Measurements from ENCODE around the gene MEGF11.
A peak's percentile ranks its signal among the peaks of the same experiment; 100 is the strongest.
"Not testable (repeated sequence)": the region's sequence is repeated elsewhere in the genome, so short reads cannot be mapped to it uniquely, and the experiment has no call there.

MEGF11 gene

DNA sequence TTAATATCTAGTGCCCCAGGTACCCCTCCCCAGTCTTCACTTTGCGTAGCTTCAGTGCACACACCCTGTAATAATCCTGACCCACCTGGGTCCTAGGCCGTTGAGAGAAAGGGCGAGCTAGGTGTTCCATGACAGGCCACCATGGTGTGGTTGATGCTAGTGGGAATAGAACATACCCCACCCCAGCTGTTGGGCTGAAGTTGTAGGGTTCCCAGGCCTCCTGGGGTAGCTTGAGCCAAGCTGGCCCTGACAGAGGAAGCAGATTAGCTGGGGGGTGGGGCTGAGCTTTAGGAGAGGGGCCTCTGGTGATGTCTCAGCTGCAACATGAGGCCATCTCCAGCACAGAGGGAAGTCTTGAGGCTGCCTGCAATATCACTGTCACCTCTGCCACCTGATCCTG is 343.7 kb downstream of the MEGF11 start:
- DNase-seq = no peak

DNA sequence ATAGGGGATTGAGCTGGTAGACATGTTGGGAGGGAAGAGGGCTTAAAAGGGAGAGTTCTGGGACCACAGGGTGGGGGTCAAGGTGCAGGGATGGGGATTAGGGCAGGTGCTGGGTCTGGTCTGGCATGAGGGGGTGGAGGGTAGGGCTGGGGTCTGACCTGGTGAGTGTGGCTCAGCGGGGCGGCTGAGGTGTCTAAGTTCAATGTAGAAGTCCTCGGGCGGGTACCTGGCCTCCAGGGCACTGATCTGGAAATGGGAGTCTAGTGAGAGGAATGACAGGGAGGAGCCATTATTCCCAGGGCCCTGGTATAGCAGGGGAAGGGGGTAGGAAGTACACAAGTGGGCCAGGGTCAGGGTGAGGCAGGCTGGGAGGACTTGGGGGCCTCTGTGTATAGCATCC is 344.7 kb downstream of the MEGF11 start:
- DNase-seq = no peak

DNA sequence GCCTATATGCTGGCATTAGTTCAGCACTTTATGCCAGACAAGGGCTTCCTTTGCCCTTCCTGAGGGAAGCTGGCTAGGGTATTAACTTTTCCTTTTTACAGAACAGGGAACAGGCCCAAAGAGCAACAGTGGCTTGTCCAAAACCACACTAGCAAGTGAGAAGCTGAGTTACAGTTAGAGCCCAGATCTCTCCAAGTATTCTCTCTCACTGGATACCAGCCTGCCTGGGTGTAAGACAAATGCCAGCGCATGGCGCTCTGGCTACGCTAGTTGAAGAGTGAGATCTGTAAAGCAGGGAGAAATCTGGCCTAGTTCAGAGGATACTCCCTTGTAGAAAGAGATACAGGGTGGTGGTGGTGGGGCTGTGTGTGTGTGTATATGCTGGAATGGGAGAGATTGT is 345.9 kb downstream of the MEGF11 start:
- no peak for DNase-seq

DNA sequence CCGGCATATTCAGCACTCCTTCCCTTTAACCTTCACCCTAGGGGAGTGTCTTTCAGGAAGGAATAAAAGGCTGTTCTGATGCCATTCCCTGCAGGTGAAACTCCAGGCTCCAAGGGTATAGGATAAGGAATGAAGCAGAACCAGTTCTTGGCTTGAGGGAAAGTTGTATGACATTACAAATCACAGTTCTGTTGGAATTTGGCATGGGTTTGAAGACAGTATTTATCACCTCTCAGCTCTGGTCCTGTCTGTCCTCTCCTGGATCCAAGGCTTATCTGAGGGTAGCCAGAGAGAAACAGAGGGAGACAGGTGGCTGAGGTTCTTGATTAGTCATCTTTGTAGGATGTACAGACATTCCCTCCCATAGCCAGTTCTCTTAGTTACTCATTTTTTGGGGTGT is 347.2 kb downstream of the MEGF11 start:
- DNase-seq = no peak

DNA sequence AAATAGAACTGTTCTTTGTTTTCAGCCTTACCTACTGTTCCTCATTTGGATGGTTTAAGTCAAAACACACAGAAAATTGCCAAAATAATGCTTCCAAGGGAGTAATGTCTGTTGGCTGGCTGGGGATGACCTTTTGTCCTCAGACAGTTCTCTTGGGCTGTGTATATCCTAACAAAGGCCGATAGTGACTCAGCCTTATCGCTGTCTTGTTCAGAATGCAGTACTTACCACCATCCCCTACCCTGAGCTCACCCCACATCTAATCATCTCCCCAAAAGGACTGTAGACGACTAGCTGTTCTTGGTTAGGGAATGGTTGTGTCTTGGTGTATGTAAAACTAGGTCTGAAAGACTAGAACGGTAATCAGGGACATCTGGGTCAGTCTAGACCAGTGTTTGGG is 349.2 kb downstream of the MEGF11 start:
- no peak for DNase-seq

DNA sequence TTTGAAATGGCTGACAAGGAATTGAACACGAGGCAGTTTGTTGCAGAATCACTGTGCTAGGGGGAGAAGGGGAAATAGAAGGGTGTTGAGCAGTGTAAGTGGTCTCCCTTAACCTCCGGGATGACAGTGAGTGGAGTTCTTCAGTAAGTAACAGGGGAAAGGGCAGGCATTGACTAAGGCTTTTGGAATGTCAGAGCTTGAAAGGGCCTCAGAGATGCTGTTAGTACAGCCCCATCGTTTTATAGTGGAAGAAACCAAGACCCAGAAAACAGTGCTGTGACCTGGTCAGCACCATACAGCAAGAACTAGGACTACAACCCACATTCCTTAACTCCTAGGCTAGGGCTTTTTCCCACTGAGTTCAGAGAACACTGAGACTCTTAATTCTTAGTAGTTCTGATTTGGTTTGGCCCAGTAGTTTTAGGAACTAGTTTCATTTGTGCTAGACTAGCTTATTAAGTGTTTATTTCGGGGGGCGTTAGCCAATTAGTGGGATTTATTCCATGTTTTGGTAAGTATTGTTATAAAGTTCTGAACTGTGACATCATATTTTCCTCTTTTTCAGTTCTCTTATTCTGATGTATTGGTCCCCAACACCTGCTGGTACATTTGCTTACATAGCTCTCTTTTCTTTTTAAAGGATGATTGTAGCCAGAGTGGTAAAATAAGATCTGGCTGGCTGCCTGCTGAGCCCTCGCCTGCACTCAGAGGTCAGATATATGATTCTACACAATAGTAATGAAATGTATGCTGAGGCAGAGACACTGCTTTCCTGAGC is 350.1 kb downstream of the MEGF11 start:
- DNase-seq = no peak

DNA sequence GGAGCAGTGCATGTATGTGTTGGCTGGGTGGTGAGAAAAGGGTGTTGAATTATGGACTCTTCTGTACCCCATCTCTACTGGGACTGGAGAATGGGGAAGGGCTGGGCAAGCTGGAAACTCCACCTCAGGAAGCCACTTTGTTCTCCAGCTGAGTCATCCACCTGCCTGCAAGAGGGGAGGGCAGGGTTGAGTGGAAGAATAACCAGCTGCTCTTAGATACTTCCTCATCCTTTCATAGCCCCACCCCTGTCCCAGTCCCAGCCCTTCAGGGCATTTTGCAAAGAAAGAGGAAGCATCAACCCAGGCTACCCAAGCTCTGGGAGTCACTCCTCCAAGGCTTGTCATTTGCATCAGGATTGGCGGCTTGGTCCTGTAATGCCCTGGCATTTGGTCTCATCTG is 351.2 kb downstream of the MEGF11 start:
- DNase-seq = peak; percentile 46

DNA sequence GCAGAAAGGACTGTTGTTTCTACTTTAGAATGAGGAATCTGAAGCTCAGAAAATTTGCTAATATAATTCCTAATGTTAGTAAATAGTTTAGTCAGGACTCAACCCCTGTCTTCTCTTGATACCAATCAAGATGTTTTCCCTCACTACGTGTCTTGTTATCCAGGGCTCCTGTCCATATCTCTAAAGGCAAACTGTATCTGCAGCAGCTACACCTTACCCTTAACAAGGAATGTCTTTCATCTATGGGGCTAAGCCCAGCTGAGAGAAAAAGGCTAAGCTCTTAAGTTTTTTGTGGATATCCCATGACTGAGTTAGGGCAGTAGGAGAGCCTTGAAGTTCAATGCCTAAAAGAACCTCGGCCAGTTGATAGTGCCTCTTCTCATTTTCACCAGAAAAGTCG is 351.7 kb downstream of the MEGF11 start:
- DNase-seq = no peak

DNA sequence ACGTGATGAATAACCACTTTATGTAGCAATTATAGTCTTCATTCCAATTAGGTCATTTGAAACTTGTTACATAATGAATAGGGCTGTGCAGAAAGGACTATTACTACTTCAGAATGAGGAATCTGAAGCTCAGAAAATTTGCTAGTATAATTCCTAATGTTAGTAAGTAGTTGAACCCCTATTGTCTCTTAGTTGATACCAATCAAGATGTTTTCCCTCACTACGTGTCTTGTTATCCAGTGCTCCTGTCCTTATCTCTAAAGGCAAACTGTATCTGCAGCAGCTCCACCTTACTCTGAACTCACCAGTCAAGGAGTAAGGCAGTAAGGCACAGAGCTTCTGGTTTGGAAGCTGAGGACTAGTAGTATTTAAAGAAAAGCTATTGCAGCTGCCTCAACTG is 352.2 kb downstream of the MEGF11 start:
- no peak for DNase-seq

DNA sequence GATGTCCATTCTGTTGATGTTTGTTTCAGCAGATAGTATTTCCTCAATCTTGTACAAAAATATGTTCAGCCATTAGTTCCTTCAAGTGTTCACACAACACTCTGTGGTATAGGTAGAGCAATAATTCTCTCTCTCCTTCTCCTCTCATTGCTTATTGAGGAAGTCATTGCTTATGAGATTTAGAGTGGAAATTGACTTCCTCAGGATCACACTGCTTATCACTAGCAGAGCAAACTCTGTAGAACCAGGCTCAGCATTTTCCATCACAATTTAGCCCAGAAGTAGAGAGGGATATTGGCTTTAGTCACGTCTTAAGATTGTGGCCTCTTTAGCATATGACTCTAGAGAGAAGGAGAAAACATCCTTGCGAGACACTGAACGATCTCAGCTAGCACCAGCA is 353.1 kb downstream of the MEGF11 start:
- no peak for DNase-seq

DNA sequence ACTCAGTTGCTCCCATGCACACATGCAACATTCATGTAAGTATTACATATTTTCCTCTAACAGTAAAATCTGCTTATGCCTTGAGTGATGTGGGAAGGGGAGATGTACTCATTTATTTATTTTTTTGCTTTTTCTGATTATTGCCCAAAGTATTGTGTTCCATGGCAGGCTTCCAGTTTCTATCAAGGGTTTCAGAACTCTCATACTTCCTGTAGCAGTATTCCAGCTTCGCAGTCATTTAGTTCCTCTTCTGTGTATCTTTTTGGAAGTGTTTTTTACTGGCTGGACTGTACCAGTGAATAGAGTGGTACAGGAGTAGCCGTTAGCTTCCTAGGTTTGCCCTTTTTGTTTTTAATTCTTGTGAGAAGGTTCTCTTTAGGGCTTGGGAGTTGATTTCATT is 357.3 kb downstream of the MEGF11 start:
- DNase-seq = no peak

DNA sequence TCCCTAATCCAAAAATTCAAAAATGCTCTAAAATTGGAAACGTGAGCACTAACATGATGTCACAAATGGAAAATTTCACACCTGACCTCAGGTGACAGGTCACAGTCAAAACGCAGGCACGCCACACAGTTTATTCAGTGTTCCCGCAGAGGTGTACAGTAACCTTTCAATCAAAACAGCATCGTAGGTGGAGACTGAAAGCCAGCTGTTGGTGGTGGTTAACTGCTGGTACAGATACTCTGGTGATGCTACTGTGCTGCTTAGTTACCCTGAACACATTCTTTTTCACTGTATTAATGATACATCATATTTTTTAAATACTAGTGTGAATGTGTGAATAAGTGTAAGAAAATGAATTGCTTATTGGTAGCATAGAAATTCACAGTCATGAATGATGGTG is 360.5 kb downstream of the MEGF11 start:
- DNase-seq = no peak

DNA sequence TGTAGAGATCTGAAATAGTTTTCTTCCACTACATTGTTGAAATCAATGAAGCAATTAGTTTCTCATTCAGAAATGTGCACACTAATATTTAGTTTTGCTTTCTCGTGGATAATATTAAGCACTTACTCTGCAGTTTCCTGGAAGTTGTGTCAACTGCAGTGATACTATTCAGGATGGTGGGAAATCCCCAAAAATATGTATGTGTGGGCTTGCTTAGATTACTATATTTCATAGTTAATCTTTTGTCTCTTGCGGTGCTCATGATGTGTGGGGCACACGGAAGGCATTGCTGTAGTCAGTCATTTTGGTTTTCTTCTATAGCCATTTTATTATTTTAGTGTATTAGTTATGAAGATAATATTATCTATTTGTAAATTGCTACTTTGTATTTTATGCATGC is 364.6 kb downstream of the MEGF11 start:
- DNase-seq = no peak

DNA sequence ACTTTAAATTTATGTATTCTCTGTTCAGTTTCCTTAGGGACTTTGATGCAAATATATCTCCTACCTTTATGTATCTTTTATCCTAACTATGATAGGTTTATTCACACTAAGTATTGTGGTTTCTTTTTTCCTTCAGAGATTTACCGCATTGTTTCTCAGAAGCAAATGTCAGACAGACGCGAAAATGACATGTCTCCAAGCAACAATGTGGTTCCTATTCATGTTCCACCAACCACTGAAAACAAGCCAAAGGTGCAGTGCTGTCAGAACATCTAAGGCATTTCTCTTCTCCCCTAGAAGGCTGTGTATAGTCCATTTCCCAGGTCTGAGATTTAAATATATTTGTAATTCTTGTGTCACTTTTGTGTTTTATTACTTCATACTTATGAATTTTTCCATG is 366.0 kb downstream of the MEGF11 start:
- DNase-seq = no peak

DNA sequence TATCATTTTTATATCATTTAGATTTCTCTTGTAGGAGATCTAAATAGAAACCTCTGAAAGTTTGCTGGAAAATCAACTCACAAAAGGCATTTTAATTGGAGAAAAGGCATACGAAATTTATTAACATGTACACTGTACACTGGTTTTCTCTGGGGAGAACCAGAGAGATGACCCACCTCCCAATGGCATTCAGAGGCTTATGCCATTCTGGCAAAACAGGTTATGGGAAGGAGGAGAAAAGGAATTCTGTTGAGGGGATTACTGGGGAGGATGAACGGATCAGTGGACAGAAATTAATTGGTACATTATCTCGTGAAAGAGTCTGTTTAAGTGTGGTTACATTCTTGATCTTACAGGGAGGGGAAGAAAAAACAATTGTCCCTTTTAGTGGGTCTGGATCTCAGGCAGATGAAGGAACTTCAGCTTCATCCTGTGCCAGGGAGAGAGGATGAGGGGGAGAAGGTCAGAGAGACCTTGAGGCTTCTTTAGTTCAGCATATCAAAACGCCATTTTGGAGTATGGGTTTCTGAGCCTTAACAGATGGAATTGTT is 367.8 kb downstream of the MEGF11 start:
- DNase-seq = no peak

DNA sequence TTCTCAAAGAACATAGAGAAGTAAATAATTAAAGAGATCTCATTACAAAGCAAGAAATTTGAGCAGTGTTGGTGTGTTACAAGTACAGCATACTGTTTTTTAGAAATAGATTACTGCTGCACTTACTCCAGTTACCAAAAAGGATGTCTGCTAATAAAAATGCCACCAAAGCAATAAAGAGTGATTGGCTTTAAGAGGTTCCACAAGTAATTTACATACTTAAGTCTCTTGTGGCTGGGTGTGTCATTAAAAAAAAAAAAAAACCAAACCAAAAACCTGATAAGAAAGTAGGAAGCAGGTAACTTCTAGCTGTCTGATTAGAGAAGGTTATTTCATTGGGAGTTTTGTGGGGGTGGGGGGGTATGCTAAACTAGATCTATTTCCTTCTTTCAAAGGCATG is 369.0 kb downstream of the MEGF11 start:
- no peak for DNase-seq

DNA sequence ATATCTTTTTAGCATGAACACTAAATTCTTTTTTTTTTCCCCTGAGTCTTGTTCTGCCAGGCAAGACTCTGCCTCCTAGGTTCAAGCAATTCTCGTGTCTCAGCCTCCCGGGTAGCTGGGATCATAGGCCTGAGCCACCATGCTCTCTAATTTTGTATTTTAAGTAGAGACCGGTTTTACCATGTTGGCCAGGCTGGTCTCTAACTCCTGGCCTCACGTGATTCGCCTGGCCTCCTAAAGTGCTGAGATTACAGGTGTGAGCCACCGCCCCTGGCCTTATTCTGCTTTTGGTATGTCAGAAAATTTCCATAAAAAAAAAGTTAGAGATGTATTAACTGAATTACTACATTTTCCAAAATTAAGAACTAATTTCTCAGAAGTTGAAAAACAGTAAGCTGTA is 370.0 kb downstream of the MEGF11 start:
- DNase-seq = no peak

DNA sequence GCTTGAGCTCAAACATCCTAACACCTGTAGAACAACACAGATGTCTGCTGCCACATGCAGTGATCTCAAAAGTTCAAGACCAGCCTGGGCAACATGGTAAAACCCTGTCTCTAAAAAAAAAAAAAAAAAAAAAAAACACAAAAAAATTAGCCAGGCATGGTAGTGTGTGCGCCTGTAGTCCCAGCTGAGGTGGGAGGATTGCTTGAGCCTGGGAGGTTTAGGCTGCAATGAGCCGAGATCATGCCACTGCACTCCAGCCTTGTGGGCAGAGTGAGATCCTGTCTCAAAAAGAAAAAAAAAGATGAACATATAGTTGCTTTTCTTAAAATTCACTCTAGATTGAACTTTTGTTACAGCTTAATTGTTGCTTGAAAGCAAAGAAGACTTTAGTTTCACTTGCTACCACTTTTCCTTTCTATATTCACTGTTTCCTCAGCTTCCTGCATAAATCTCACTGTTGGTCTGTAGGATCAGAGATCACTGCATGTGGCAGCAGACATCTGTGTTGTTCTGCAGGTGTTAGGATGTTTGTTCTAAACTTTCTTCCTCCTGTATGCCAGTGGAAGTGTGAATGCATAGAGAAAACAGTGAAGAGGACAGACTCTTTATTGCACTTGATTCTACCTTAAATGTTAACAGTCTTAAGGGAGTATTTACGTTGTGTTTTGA is 371.6 kb downstream of the MEGF11 start:
- DNase-seq = no peak

DNA sequence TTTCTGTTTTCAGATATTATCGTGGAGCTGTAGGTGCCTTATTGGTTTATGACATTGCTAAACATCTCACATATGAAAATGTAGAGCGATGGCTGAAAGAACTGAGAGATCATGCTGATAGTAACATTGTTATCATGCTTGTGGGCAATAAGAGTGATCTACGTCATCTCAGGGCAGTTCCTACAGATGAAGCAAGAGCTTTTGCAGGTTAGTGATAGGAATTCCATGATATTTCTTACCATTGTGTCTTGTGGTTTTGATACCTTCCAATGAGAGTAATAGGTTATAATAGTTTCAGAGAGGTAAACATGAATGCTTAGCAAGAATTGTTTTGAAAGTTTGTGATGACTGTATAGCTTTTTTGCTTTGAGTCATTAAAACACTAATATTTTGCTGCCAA is 375.8 kb downstream of the MEGF11 start:
- DNase-seq = no peak

DNA sequence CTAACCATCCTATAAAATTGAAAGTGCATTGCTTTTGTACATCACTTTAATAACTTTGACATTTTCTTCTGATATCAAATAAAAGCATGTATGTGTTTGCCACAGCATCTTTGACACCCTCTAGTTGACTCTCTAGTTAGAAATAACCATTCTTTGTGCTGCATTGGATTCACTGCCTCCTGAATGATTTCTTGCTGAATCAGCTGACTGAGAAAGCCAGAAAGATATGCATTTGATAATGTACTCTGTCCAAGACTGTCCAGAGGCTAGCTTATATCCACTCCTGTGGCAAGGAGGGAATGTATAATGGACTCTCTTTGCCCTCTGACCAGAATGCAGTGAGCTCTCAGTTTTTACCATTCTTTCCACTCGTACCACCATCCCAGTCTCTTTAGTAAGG is 378.1 kb downstream of the MEGF11 start:
- DNase-seq = no peak

DNA sequence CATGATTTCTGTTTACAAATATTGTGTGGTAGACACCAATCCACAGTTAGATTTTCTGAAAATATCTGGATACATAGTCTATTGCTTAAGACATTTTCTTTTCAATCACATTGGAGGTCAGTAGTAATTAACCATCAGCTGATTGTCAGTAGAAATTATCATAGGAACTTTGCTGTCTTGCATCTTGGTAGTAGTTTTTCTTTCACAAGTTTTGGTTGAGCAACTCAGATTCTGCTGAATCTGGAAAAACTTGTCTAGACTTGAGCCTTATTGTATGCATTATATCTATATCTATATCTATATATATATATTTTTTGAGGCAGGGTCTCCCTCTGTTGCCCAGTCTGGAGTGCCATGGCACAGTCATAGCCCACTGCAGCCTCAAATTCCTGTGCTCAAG is 380.3 kb downstream of the MEGF11 start:
- DNase-seq = no peak

DNA sequence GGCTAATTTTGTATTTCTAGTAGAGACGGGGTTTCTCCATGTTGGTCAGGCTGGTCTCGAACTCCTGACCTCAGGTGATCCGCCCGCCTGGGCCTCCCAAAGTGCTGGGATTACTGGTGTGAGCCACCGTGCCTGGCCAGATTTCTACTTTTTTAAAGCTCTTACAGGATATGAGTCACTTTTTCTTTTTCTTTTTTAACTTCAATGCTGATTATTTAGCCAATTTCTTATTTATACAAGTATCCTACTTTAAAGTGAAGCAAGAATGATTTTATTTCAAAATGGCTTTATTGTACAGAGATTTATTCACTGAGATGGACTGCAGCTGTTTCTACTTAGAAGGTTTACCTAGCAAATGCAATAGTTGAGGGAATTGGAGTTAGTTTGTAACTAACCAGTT is 381.0 kb downstream of the MEGF11 start:
- not testable (repeated sequence) for DNase-seq

DNA sequence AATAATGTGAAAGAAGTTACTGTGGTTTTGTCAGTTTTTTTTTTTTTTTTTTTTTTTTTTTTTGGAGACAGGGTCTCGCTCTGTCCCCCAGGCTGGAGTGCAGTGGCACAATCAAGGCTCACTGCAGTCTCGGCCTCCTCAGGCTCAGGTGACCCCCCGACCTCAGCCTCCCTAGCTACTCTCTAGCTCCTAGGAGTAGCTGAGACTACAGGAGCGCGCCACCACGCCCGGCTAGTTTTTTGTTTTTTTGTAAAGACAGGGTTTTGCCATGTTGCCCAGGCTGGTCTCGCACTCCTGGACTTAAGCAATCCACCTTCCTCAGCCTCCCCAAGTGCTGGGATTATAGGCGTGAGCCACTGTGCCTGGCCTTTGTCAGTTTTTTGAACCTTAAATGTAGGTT is 381.7 kb downstream of the MEGF11 start:
- DNase-seq = not testable (repeated sequence)

DNA sequence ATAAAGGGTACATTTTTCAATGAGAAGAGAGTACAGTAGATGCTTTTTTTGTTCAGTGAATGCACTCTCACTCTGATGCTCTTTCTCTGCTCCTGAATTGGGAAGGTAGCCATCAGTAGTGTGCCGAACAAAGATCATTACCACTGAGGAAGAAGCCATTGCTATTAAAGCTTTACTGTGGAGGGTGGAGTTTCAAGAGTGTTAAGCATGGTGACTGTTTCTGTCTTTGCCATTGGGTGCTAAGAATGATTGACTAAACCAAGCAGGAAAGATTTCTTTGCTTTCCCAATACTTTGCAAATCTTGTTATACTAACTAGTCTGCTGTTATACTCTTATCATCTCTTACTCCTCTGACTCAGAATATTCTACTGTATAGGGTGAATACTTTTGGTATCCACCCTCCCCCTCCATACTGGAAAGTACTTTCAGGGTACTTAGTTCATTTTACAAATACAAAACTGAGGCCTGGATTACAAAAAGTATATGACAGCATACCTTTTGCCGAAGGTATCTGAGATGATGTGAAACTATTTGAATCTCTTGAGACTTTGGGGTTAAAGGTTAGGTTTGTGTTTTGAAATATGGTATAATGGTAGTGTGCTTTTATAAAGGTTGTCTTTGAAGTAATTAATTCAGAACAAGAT is 382.5 kb downstream of the MEGF11 start:
- DNase-seq = peak; percentile 17
